ENCODE measurements around the gene SOX21. TPM values are rescaled to one million over a fixed set of nuclear protein-coding genes. Genes with fewer than 3 reads are reported as not detected.

The SOX21 gene
- total RNA-seq, 1 experiment from 2014 or later: 11.4 TPM

DNA sequence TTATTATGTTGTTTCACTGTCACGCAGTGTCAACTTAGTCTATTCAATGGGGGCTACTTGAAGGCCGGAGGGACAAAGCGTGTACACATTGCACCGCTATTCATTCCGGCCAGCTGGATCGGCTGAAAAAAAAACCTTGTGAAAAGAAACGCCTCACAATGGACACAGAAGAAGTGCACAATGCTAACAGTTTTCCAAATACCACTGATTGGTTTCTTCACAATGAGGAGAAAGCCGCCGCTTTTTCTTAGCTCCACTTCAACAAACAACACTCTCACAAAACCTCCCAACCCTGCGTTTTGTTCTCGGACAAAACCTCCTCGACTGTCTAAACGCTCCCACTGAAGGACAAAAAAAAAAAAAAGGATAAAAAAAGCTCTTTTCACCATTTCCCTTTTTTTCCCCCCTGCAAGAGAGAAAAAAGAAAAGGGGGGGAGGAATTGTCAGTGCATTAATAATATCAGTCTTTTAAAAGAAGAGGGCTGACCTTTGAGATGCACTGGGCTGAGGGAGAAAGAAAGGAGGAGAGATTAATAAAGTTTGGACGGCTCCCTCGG is 5.4 kb downstream of the SOX21 start:
- POLR2A ChIA-PET: interaction anchor here (0.7 to 1.6 kb wide), 2 partner anchors 20 to 261 kb away, joined by 5 to 7 read pairs; no protein-coding TSS in a partner anchor
- peaks cover 93% of the 10 kb centered on the region for H3K27me3 Mint-ChIP-seq (ENCODE audit: low read depth)
- H3K36me3 Mint-ChIP-seq: no peaks in the 10 kb centered on the region
- ATAC-seq (no peak), DNase-seq (ENCODE audit: low spot score) (no peak)
- peak overlapping the region; percentile 79 for H3K4me3 Mint-ChIP-seq
- no peak overlapping the region for H3K27ac Mint-ChIP-seq
- no peaks in the 10 kb centered on the region for H3K9me3 Mint-ChIP-seq
- CTCF ChIA-PET: interaction anchor here (0.6 kb wide), 1 partner anchor 152 kb away, joined by 3 read pairs; no protein-coding TSS in a partner anchor
- no peak for TF ChIP-seq ATF3 (CRISPR knock-in tag; conservative IDR thresholded peaks at IDR 0.05)
- no peak for TF ChIP-seq NR3C1 (CRISPR knock-in tag; conservative IDR thresholded peaks at IDR 0.05; ENCODE audit: low read depth)
- no peak for TF ChIP-seq NR1H2 (CRISPR knock-in tag; IDR thresholded peaks at IDR 0.05)
- TF ChIP-seq FOXK1 (CRISPR knock-in tag; IDR thresholded peaks at IDR 0.05): 0 out of 2 replicates have a peak, but pooled peaks have one; percentile 10
- no peak for TF ChIP-seq SOX15 (CRISPR knock-in tag; IDR thresholded peaks at IDR 0.05)
- TF ChIP-seq FOXJ3 (CRISPR knock-in tag; IDR thresholded peaks at IDR 0.05; ENCODE audit: borderline replicate concordance): no peak
- no peak for TF ChIP-seq ZNF416 (CRISPR knock-in tag; IDR thresholded peaks at IDR 0.05)
- TF ChIP-seq, protein P1, sequence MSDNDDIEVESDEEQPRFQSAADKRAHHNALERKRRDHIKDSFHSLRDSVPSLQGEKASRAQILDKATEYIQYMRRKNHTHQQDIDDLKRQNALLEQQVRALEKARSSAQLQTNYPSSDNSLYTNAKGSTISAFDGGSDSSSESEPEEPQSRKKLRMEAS (CRISPR knock-in tag; IDR thresholded peaks at IDR 0.05): peak; percentile 1; the same call in 1 of the 2 replicates
- TF ChIP-seq MYBL2 (CRISPR knock-in tag; IDR thresholded peaks at IDR 0.05): no peak
- no peak for TF ChIP-seq ETV6 (CRISPR knock-in tag; IDR thresholded peaks at IDR 0.05)
- TF ChIP-seq TCF7 (CRISPR knock-in tag; IDR thresholded peaks at IDR 0.05; ENCODE audit: low read depth): no peak
- peaks cover 65% of the 10 kb centered on the region for H3K4me1 Mint-ChIP-seq

DNA sequence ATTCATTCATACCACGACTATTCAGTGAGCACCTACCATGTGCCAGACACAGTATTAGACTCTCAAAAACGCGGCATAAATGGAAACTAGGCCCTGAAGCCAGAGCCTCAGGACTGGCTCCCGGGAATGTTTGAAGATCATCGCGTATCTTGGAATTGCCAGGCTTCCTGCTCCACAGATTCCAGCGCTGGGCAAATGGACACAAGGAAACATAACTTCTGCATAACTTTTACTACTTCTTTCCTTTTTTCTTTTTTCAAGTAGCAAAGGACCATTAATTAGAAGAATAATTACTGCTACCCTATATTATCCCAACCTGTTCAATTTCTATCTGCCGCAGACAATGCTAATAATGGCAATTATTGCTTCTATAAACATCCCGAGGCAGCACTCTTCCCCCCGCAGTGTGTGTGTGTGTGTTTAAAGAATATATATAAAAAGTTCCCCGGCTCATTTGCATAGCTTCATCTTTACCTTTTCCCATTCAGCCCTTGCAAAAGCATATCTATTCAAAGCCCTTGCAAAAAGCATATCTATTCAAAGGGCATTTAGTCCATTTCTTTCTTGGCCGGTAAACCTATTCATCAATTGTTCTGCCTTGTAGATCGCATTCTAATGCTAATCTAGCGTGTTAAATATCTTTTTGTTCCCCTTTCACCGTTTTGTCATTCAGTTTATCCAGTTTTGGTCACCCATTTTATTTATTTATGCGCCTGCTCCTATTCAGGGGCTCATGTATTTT is 6.1 kb downstream of the SOX21 start:
- ChIA-PET POLR2A (interaction anchor here (0.7 to 1.6 kb wide), 2 partner anchors 21 to 262 kb away, joined by 5 to 7 read pairs; no protein-coding TSS in a partner anchor), CTCF (no interaction called here)
- peak overlapping the region; percentile 79 for H3K4me3 Mint-ChIP-seq
- H3K4me1 Mint-ChIP-seq: peaks cover 69% of the 10 kb centered on the region
- H3K27me3 Mint-ChIP-seq (ENCODE audit: low read depth): peaks cover 96% of the 10 kb centered on the region
- ATAC-seq: no peak
- DNase-seq (ENCODE audit: low spot score): no peak
- H3K36me3 Mint-ChIP-seq: no peaks in the 10 kb centered on the region
- no peak overlapping the region for H3K27ac Mint-ChIP-seq
- H3K9me3 Mint-ChIP-seq: no peaks in the 10 kb centered on the region
- no peak for TF ChIP-seq NFE2L1 (CRISPR knock-in tag; IDR thresholded peaks at IDR 0.05)
- TF ChIP-seq E2F1 (CRISPR knock-in tag; IDR thresholded peaks at IDR 0.05): no peak
- no peak for TF ChIP-seq NR1H2 (CRISPR knock-in tag; IDR thresholded peaks at IDR 0.05)
- no peak for TF ChIP-seq ZNF281 (CRISPR knock-in tag; IDR thresholded peaks at IDR 0.05)
- TF ChIP-seq, protein P1 (CRISPR knock-in tag; IDR thresholded peaks at IDR 0.05): 0 out of 2 replicates have a peak, but pooled peaks have one; percentile 9
- TF ChIP-seq PRRX2 (CRISPR knock-in tag; IDR thresholded peaks at IDR 0.05): no peak
- TF ChIP-seq, protein P2, sequence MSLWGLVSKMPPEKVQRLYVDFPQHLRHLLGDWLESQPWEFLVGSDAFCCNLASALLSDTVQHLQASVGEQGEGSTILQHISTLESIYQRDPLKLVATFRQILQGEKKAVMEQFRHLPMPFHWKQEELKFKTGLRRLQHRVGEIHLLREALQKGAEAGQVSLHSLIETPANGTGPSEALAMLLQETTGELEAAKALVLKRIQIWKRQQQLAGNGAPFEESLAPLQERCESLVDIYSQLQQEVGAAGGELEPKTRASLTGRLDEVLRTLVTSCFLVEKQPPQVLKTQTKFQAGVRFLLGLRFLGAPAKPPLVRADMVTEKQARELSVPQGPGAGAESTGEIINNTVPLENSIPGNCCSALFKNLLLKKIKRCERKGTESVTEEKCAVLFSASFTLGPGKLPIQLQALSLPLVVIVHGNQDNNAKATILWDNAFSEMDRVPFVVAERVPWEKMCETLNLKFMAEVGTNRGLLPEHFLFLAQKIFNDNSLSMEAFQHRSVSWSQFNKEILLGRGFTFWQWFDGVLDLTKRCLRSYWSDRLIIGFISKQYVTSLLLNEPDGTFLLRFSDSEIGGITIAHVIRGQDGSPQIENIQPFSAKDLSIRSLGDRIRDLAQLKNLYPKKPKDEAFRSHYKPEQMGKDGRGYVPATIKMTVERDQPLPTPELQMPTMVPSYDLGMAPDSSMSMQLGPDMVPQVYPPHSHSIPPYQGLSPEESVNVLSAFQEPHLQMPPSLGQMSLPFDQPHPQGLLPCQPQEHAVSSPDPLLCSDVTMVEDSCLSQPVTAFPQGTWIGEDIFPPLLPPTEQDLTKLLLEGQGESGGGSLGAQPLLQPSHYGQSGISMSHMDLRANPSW (CRISPR knock-in tag; conservative IDR thresholded peaks at IDR 0.05; ENCODE audit: low read depth): no peak
- TF ChIP-seq OVOL2 (CRISPR knock-in tag; IDR thresholded peaks at IDR 0.05; ENCODE audit: borderline replicate concordance): no peak
- TF ChIP-seq NFATC4 (CRISPR knock-in tag; IDR thresholded peaks at IDR 0.05): no peak

Data from WTC11 (cell line).